Jurkat, Clone E6-1 (cell line): ENCODE measurements around the gene LSM2. TPM values are rescaled to one million over a fixed set of nuclear protein-coding genes. Genes with fewer than 3 reads are reported as not detected.
"Not testable (repeated sequence)": the region's sequence is repeated elsewhere in the genome, so short reads cannot be mapped to it uniquely, and the experiment has no call there.

Experiments used
- DNase-seq: peaks from one replicate; pipeline ENCODE4 v3.0.0-alpha.2; 2011; ENCODE audit warnings: low read depth, low spot score
- H3K4me3 ChIP-seq: 2 replicates; pipeline ENCODE4 v1.5.1; 2011; ENCODE audit warnings: mild to moderate bottlenecking, low read length, control low read depth, moderate library complexity
- polyA plus RNA-seq: library from polyadenylated mRNA; unstranded; fragments of >200 nt; gene quantifications from one replicate; pipeline ENCODE4 v1.2.1, GENCODE V29; 2012; ENCODE audit warnings: missing spikeins; ENCODE audit not compliant: insufficient read length, insufficient read depth

Gene LSM2
- polyA plus RNA-seq, result 241 TPM

- peak within 1 kb of the TSS; percentile 98 for H3K4me3 ChIP-seq
- DNase-seq, result peak; percentile 92
These were observed at the start of gene LSM2 for GRCh38 chr6:31806470-31807272. LSM2 (minus strand) TSS chr6:31806966; CDS start chr6:31806757, 209 bp downstream.

GRCh38 chr6:31851980-31852718 lies 45.4 kb upstream of the LSM2 start:
- not testable (repeated sequence) for DNase-seq, H3K4me3 ChIP-seq

GRCh38 chr6:31851485-31851832 lies 44.7 kb upstream of the LSM2 start:
- no peak for DNase-seq
- H3K4me3 ChIP-seq, result no peak overlapping the region

- H3K4me3 ChIP-seq, result no peak overlapping the region
- no peak for DNase-seq
These were observed 44.2 kb upstream of the LSM2 start for GRCh38 chr6:31850765-31851484.

GRCh38 chr6:31847276-31847978 lies 40.7 kb upstream of the LSM2 start:
- no peak overlapping the region for H3K4me3 ChIP-seq
- no peak for DNase-seq

GRCh38 chr6:31844507-31844906 lies 37.7 kb upstream of the LSM2 start:
- H3K4me3 ChIP-seq, result no peak overlapping the region
- no peak for DNase-seq

- H3K4me3 ChIP-seq, result no peak overlapping the region
- no peak for DNase-seq
These were observed 35.3 kb upstream of the LSM2 start for GRCh38 chr6:31842053-31842452.

- not testable (repeated sequence) for DNase-seq, H3K4me3 ChIP-seq
These were observed 33.0 kb upstream of the LSM2 start for GRCh38 chr6:31839779-31840126.

- DNase-seq, result no peak
- H3K4me3 ChIP-seq, result no peak overlapping the region
These were observed 32.2 kb upstream of the LSM2 start for GRCh38 chr6:31838968-31839367.

GRCh38 chr6:31838114-31838553 lies 31.4 kb upstream of the LSM2 start:
- DNase-seq, H3K4me3 ChIP-seq: not testable (repeated sequence)

- DNase-seq, result no peak
- peak overlapping the region; percentile 99 for H3K4me3 ChIP-seq
These were observed 30.8 kb upstream of the LSM2 start for GRCh38 chr6:31837369-31838113.

GRCh38 chr6:31836474-31837368 lies 30.0 kb upstream of the LSM2 start:
- no peak for DNase-seq
- H3K4me3 ChIP-seq, result peak overlapping the region; percentile 99

GRCh38 chr6:31836047-31836473 lies 29.3 kb upstream of the LSM2 start:
- peak overlapping the region; percentile 99 for H3K4me3 ChIP-seq
- no peak for DNase-seq

- peak overlapping the region; percentile 99 for H3K4me3 ChIP-seq
- DNase-seq, result peak; percentile 81
These were observed 27.8 kb upstream of the LSM2 start for GRCh38 chr6:31834367-31835250.

- no peak overlapping the region for H3K4me3 ChIP-seq
- no peak for DNase-seq
These were observed 24.8 kb upstream of the LSM2 start for GRCh38 chr6:31831350-31832215.

- no peak for DNase-seq
- peak overlapping the region; percentile 51 for H3K4me3 ChIP-seq
These were observed 24.1 kb upstream of the LSM2 start for GRCh38 chr6:31830886-31831335.
